Inflammatory macrophage treated with lipopolysaccharide for 4 hours (primary cell): ENCODE measurements around the gene SPATS2L.
A peak's percentile ranks its signal among the peaks of the same experiment; 100 is the strongest.

Experiments
- DNase-seq: peaks from one replicate; pipeline ENCODE4 v3.0.0-alpha.2; 2020

SPATS2L gene

DNA sequence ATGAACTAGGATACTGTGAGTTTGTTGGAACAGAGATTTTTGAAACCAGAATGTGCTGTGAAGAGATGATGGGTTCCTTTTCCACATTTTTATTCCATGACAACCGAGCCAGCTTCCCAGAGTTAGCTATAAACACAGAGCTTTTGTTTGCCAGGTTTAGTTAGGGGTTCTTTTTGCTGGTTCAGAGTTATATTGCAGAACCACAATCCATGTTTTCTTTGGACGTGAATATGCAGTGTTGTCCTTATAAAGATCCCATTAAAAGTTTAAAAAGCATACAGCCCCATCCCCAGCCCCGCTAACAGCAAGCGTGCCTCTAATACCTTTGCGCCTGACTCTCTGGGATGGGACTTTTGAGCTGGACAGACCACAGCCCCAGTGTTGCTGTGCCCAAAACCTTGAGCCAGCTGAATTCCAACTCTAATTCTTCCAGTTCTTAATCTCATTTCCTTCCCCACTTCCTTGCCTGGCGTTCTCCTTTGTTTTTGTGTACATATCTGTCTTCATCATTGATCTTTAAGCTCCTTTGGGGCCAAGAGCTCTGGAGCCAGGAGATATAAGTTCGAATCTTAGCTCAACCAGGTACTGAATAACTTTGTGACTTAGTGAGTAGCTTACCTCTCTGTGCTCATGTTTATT, 72.3 kb downstream of the SPATS2L start:
- no peak for DNase-seq

- DNase-seq, result no peak
Observed at GRCh38 chr2:200379481-200380090, 73.1 kb downstream of the SPATS2L start.

DNA sequence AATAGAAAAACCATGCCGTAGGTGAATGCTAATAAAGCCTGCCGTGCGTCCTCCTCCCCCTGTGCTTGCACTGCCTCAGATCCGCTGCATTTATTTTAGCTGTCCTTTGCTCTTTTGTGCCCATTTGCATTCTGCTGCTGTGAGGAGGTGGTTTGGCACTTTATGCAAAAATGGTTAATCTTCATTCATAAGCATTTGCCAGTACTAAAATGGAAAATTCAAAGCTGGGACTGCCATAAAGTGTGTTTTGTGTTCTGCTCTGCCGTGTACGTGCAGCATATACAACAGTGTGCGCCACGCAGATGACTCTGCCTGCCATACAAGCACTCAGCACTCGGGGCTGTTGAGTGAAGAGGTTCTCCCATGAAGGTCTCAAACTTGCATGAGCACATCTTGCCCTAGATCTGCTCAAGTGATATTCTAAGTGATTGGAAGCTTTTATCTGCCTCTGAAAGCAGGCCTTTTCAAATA, 73.6 kb downstream of the SPATS2L start:
- DNase-seq, result no peak

DNA sequence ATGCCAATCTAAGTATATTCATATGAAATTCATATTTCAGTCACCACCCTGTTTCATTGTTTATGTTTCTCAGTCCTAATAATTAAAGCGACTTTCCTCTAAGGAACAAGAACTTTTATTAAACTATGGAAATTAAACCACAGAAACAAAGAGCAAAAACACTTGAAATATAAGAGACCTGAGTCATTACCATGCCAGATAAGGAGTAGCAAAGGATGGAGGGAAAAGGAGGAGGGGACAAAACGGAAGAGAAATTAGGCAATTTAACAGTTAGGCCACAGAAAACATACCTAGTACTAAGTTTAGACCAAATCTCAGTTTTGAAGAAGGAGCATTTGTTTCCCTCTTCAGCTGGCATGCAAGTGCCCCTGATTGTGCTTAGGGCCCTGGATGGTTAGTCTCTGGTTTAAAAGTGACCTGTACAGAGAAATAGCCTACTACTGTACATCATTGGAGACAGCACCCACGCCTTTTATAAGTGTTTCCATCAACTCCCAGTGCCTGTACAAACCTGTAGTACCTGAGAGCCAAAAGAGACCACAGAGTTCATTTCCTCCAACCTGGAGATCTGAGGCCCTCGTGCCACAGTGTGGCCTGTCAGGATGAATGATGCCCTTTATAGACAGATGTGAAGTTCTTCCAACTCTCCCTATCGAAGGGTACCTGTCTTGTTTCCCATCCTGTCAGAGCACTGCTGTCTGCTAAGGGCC, 74.5 kb downstream of the SPATS2L start:
- DNase-seq, result no peak

DNA sequence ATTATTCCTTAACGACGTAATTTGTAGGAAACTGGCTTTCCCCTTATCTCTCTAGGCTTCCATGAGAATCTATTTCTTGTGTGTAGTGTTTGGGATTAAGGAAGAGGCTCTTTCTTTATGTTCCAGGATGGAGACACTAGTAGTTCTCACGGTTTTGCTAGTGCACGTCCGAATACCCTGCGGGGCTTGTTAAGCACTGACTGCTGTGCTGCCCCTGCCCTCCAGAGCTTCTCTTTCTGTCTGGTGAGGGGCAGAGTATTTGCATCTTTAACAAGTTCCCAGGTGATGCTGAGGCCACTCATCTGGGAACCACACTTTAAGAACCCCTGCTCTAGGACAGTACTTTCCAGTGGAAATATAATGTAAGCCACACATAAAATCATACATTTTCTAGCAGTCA, 76.4 kb downstream of the SPATS2L start:
- DNase-seq, result no peak

- DNase-seq, result peak; percentile 96
Observed at GRCh38 chr2:200383380-200384110, 77.1 kb downstream of the SPATS2L start.

DNA sequence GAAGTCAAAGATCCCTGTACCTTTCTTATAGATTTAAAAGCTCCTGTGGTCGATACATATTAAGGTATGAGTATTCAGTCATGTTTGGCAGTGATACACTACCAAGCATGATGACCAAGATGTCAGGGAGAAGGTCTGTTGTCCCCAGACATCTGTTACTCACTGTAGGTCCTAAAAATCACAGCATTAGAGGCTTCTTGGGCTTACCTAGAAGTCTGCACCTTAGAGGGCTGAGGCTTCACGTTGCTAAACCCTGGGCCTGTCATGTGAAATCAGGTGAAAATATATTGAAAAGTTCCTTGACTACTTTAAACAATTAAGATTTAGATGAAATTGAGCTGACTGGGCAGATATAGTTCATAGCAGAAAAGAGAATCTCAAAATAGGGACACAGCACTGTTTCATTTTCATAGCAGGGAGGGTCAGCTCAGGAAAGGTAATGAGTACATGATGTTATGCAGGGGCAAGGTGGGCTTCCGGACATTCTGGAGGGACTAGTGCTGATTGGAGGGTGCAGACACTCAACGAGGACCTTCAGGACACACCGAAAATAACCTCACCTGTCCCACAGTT, 78.7 kb downstream of the SPATS2L start:
- DNase-seq, result no peak

GRCh38 chr2:200393191-200393590, 86.7 kb downstream of the SPATS2L start:
- DNase-seq, result no peak

GRCh38 chr2:200394045-200394444, 87.6 kb downstream of the SPATS2L start:
- no peak for DNase-seq

DNA sequence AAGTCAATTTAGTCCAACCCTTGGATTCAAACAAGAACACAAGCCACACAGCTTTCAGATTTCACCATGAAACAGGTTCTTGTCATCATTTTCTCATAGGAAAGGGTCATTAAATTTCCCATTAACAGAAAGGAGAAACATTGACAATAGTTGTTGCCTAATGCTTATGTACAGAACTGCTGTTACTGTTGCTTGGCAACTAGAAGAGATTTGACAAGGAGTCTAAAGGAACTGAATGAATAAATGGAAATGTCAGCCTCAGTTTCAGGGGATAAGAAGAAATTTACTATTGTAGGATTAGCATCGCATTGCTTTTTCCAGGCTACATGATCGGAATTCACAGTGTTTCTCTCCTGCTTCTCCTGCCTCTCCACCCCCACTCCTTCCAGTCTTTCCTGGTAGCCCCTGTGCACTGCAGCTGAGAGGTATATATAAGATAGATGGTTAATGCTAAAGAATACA, 90.3 kb downstream of the SPATS2L start:
- DNase-seq, result peak; percentile 82

DNA sequence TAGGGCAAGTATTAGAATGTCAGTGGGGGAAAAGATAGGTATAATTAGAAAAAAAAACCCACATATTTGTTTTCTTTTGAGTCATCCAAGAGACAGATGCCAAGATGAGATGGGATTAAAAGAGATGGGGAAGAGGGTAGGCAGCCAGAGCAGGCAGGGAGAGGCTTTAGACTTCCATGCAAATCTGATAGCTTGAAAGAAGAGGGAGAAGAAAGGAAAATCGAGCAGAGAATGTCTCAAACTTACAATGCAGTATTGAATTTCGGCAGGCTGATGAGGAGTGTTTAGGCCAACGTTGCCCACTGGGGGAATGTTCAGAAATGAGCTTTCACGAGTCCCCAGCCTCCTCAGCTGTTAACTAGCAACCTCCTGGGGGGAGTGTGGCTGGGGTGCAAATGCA, 91.3 kb downstream of the SPATS2L start:
- no peak for DNase-seq

DNA sequence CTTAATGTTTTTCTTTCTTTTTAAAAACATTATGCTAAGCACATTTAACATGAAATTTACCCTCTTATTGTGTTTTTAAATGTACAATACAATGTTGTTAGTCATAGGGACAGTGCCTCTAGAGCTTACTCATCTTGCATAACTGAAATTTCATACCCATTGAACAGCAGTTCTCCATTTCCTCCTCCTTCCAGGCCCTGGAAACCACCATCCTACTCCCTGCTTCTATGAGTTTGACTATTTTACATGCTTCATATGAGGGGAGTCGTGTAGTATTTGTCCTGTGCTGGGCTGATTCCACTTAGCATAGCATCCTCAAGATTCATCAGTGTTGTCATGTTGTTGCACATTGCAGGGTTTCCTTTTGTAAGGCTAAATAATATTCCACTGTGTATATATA, 92.6 kb downstream of the SPATS2L start:
- DNase-seq, result peak; percentile 89

GRCh38 chr2:200399636-200400035, 93.1 kb downstream of the SPATS2L start:
- no peak for DNase-seq

DNA sequence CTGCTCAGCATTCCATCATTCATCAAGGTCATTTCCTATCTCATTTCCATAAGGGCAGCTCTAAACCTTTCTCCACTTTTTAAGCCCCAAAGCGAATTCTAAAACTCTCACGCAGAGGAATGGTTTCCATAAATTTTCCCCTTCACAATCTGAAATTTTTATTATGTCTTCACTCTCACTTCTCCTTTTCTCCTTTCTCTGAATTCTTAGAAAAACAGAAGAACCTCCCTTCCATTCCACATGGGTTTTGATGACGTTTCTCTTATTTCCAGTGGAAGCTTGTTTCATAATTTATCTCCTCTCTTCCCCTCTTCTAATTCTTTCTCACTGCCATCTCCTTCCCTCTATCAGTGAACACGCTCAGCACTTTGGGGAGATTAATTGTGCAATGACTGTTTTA, 97.3 kb downstream of the SPATS2L start:
- peak; percentile 94 for DNase-seq

GRCh38 chr2:200404615-200405014, 98.1 kb downstream of the SPATS2L start:
- DNase-seq, result no peak

DNA sequence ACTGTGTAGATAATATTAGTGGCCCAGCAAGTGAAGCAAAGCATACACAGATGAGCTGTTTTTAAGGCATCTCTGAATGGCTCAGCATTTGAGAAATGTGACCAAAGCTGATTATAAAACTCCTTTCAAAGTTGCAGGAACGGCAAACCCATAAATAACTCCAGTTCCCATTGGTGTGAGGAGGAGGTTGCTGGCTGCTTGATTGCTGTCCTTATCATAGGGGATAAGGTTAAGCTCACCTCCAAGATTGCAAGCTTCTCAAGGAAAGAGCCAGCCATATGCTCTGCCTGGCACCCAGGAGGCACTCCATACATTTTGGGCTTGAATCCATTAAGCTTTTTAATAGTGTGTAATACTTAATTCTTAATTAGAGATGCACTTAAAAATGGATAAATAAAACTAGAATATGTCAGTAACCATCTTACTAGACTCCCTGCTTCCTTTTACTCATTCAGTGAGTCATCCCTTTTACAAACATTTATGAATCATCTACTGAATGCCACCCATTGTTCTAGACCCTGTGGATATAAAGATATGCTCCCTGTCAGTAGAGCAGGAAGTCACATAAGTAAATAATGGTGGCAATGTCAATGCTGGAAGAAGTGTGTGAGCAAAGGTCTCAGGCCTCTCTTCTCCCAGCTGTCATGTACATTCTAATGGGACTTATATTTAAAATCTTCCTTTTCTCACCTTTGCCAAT, 99.3 kb downstream of the SPATS2L start:
- peak; percentile 91 for DNase-seq

- DNase-seq, result peak; percentile 48
Observed at GRCh38 chr2:200406379-200406778, 99.9 kb downstream of the SPATS2L start.

DNA sequence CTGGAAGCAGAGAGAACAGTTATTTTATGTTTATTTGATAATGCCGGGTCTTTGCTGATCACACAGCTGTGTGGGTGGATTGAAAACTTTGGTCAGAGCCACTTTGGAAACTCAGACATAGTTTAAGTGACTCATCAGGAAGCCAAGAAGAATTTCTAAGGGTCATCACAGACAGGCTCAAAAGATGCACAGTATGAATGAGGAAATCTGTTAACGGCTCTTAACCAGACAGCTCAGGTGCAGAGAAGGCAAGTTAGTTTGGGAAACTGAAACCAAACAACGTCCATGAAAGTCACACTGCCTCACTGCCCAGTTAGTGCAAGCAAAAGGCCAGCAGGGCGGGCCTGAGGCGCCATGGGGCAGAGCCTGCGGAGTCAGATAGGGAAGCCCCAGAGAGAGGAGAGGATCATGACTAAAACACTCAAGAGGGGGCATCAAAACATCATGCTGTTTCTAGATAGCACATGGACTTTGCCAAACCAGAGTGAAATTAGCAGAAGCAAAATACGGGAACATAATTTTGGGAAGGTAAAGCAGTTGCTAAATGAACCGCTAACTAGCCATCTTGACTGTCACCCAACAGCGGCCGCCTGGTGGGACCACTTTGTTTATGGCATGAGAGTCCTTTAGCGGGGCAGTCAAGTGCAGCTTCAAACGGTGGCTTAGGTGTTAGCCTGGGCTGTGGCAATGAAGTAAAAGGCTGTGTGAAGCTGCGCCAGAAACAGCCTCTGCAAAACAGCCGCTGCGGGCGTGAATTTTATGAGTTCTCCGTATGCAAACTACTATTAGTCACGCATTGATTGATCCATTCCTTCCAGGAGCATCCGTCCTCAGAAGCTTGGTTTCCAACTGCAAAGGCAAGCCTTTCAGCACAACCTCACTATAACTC, 102.2 kb downstream of the SPATS2L start:
- DNase-seq, result peak; percentile 91

DNA sequence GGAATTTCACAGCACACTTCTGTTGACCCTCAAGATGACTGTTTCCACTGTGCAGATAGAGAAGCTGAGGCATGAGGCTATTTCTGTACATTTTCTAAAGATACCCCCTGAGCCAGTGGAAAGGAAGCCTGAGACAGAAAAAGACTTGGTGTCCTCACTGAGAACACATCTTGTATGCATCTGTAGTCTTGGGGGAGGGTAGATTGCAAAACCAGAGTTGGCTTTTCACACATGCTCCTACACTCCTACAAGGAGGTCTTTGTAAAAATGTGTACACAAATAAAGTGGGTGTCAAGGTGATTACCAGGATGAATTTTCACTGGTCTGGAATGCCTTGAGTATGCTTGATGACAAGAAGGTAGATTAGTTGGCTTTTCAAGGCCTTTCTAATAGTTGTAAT, 105.3 kb downstream of the SPATS2L start:
- DNase-seq, result no peak

- DNase-seq, result no peak
Observed at GRCh38 chr2:200414367-200414766, 107.9 kb downstream of the SPATS2L start.

GRCh38 chr2:200415455-200415854, 109.0 kb downstream of the SPATS2L start:
- no peak for DNase-seq
